Endothelial cell of umbilical vein (primary cell): ENCODE data around the gene ACTR10. TPM values are rescaled to one million over a fixed set of nuclear protein-coding genes. Genes with fewer than 3 reads are reported as not detected.

Source experiments
- BruUV-seq: library from RNA; stranded (reverse); fragments of 400-500 nt; replicated peaks from 2 replicates; lab custom pipeline; 2021; lab: Mats Ljungman, UMichigan
- CTCF ChIA-PET: fragments of 300-600, 350-600 bp; sonication (Branson Sonifier 250); formaldehyde crosslinking; loops from one replicate; lab custom pipeline; 2021; ENCODE audit warnings: antibody characterized with exemption, inconsistent platforms; lab: Charles Lee
- POLR2A ChIA-PET: fragments of 300-600, 350-600 bp; sonication (Branson Sonifier 250); formaldehyde crosslinking; loops from one replicate; lab custom pipeline; 2021; ENCODE audit warnings: antibody characterized with exemption, inconsistent platforms; lab: Charles Lee
- DNase-seq: peaks from one replicate; pipeline ENCODE4 v3.0.0-alpha.2; 2011; ENCODE audit warnings: low read depth, low spot score
- FAIRE-seq: peaks from 2 replicates; lab custom pipeline; 2011; peaks lifted over from hg19 to GRCh38; lab: Jason Lieb, UNC
- H2AFZ ChIP-seq: 2 replicates; pipeline ENCODE4 v1.6.0; 2012; ENCODE audit warnings: low read depth, low read length, control low read depth, inconsistent platforms
- H3K27ac ChIP-seq: 2 replicates; pipeline ENCODE4 v1.5.1; 2011; ENCODE audit warnings: low read depth, mild to moderate bottlenecking, control low read depth, low read length, moderate library complexity; ENCODE audit not compliant: insufficient read depth
- H3K27me3 ChIP-seq, 2 experiments: 2 replicates each; pipeline versions ENCODE4 v1.6.0 to v1.6.1; 2011; ENCODE audit warnings: low read length in 2 of 2, mixed read lengths in 1 of 2; ENCODE audit not compliant: control insufficient read depth in 2 of 2, insufficient read depth in 2 of 2
- H3K36me3 ChIP-seq, 2 experiments: 2 replicates in 1 of 2; 3 replicates in 1 of 2; pipeline ENCODE4 v1.5.1; 2011; ENCODE audit warnings: low read length in 2 of 2, mild to moderate bottlenecking in 1 of 2, moderate library complexity in 1 of 2; ENCODE audit not compliant: control insufficient read depth in 2 of 2, insufficient read depth in 2 of 2; ENCODE audit errors: extremely low read depth in 1 of 2
- H3K4me1 ChIP-seq: 3 replicates; pipeline ENCODE4 v1.5.1; 2011; ENCODE audit warnings: mild to moderate bottlenecking, low read length; ENCODE audit not compliant: control insufficient read depth, insufficient read depth; ENCODE audit errors: extremely low read depth
- H3K4me2 ChIP-seq: 2 replicates; pipeline ENCODE4 v1.6.1; 2011; ENCODE audit warnings: low read length, control low read depth, mixed read lengths; ENCODE audit not compliant: insufficient read depth
- H3K4me3 ChIP-seq, 3 experiments: fragments of 200-600 bp in 1 of 3; sonication (generic), shearing (Covaris generic) in 1 of 3; replicated peaks in 1 of 3; 2 replicates each; pipeline ENCODE4 v1.5.1; 2011 to 2016; ENCODE audit warnings: control low read depth in 3 of 3, low read length in 3 of 3, mild to moderate bottlenecking in 2 of 3, inconsistent platforms in 1 of 3, low read depth in 1 of 3, moderate library complexity in 1 of 3; ENCODE audit not compliant: insufficient read depth in 1 of 3
- H3K79me2 ChIP-seq: 2 replicates; pipeline ENCODE4 v1.6.0; 2012; ENCODE audit warnings: low read length, inconsistent platforms; ENCODE audit not compliant: control insufficient read depth, insufficient read depth
- H3K9ac ChIP-seq: replicated peaks from 2 replicates; pipeline ENCODE3; 2011; ENCODE audit warnings: low read length, control low read depth; ENCODE audit not compliant: insufficient read depth; ENCODE audit errors: extremely low read depth
- H3K9me1 ChIP-seq: replicated peaks from 3 replicates; pipeline ENCODE4 v1.6.0; 2011; ENCODE audit warnings: mild to moderate bottlenecking, low read length; ENCODE audit not compliant: control insufficient read depth, insufficient read depth; ENCODE audit errors: extremely low read depth
- H3K9me3 ChIP-seq: replicated peaks from 2 replicates; pipeline ENCODE4 v1.5.1; 2012; ENCODE audit warnings: low read length, inconsistent platforms; ENCODE audit not compliant: control insufficient read depth, insufficient read depth
- H4K20me1 ChIP-seq: replicated peaks from 2 replicates; pipeline ENCODE3; 2011; ENCODE audit warnings: mild to moderate bottlenecking, low read length; ENCODE audit not compliant: control insufficient read depth, insufficient read depth; ENCODE audit errors: extremely low read depth
- EZH2 ChIP-seq: IDR thresholded peaks from 2 replicates; pipeline ENCODE4 v1.6.1; 2012; ENCODE audit warnings: borderline replicate concordance, low read depth, mild to moderate bottlenecking, moderate library complexity, low read length, inconsistent platforms; ENCODE audit not compliant: severe bottlenecking
- FOS ChIP-seq: IDR thresholded peaks from 2 replicates; pipeline ENCODE4 v1.6.1; 2011; ENCODE audit warnings: mild to moderate bottlenecking, low read length, moderate library complexity, borderline replicate concordance; ENCODE audit not compliant: insufficient read depth
- JUN ChIP-seq: IDR thresholded peaks from 2 replicates; pipeline ENCODE4 v1.6.1; 2011; ENCODE audit warnings: borderline replicate concordance, low read depth; ENCODE audit not compliant: insufficient read length, insufficient read depth
- MYC ChIP-seq: IDR thresholded peaks from one replicate; pipeline ENCODE4 v1.6.1; 2011; ENCODE audit warnings: mild to moderate bottlenecking, low read depth, low read length
- POLR2AphosphoS5 ChIP-seq: IDR thresholded peaks from 2 replicates; pipeline ENCODE4 v1.6.1; 2012; ENCODE audit warnings: low read depth, mild to moderate bottlenecking, control low read depth, low read length, moderate library complexity; ENCODE audit not compliant: insufficient read depth
- dilution Hi-C: fragments of 300-500 bp; cut with MboI; formaldehyde crosslinking; loops from one replicate; pipeline ENCODE4 v1.15.0; 2019; ENCODE audit warnings: low sequenced_read_pairs; ENCODE audit not compliant: extremely low pct_ligation_motif_present
- intact Hi-C: fragments of 100-400 bp; cut with micrococcal nuclease; formaldehyde crosslinking; loops from one replicate; pipeline ENCODE4 v1.10.0; 2022
- polyA plus RNA-seq, 4 experiments: library from polyadenylated mRNA; depleted of rRNA in 3 of 4; stranded (reverse) in 3 of 4; unstranded in 1 of 4; fragments of >200 nt; gene quantifications; 2 replicates each; pipeline versions ENCODE4 v1.2.1 to v1.2.3, GENCODE V29; 2011 to 2012; ENCODE audit warnings: missing spikeins in 1 of 4
- total RNA-seq: library from RNA; stranded (reverse); gene quantifications from 2 replicates; pipeline ENCODE4 v1.2.3, GENCODE V29; 2021
- TF ChIP-seq, protein P1 (sequence below): IDR thresholded peaks from 2 replicates; pipeline ENCODE4 v1.6.1; 2011; ENCODE audit not compliant: insufficient read depth, insufficient read length
- TF ChIP-seq, protein P2 (sequence below), 2 donors: IDR thresholded peaks; 1 replicate in 1 of 2; 2 replicates in 1 of 2; pipeline ENCODE4 v1.5.1; 2011; ENCODE audit warnings: low read length in 2 of 2, mild to moderate bottlenecking in 2 of 2, moderate library complexity in 2 of 2, control low read depth in 1 of 2, inconsistent platforms in 1 of 2, low read depth in 1 of 2; ENCODE audit not compliant: insufficient read depth in 1 of 2; ENCODE audit errors: extremely low read depth in 1 of 2

The ACTR10 gene
- total and polyA plus RNA-seq, 2 donors (not counting 3 experiments of a cell fraction or from before 2014, with no cell fraction given): 28.6 to 67.3 TPM

DNA sequence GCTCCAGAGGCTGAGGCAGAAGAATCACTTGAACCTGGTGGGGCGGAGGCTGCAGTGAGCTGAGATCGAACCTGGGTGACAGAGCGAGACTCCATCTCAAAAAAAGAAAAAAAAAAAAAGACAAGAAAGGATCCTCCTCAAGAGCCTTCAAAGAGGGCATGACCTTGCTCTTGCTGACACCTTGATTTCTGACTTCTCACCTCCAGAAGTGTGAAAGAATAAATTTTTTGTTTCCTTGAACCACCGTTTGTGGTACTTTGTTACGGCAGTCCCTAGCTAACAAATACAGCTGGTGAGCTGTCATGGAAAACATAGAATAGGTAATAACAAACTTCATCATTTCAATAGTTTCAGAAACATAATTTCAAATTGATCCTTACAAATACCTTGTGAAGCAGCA, 1.9 kb upstream of the ACTR10 start:
- Histone ChIP-seq H3K9me1 (no peaks in the 10 kb centered on the region), H3K4me2 (no peak overlapping the region), H3K4me3 (no peak overlapping the region), H4K20me1 (no peaks in the 10 kb centered on the region), H3K79me2 (peaks cover 22% of the 10 kb centered on the region), H3K27ac (no peak overlapping the region), H3K9ac (no peak overlapping the region), H3K36me3 (no peaks in the 10 kb centered on the region), H2AFZ (no peak overlapping the region), H3K9me3 (no peaks in the 10 kb centered on the region), H3K4me1 (peaks cover 20% of the 10 kb centered on the region), H3K27me3 (peaks cover 6 to 9% of the 10 kb centered on the region in 2 experiments)
- intact Hi-C loops (no loop called here), dilution Hi-C loops (no loop called here)
- no TSS peak for BruUV-seq
- CTCF ChIA-PET: interaction anchor here (2.0 kb wide), 1 partner anchor 90 kb away, joined by 9 read pairs; no protein-coding TSS in a partner anchor
- DNase-seq (no peak), FAIRE-seq (no peak)
- POLR2A ChIA-PET: no interaction called here
- TF ChIP-seq POLR2AphosphoS5 (no peak), EZH2 (no peak), MYC (no peak), JUN (no peak), FOS (no peak)
- TF ChIP-seq, protein P1, sequence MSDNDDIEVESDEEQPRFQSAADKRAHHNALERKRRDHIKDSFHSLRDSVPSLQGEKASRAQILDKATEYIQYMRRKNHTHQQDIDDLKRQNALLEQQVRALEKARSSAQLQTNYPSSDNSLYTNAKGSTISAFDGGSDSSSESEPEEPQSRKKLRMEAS: no peak
- TF ChIP-seq, protein P2, sequence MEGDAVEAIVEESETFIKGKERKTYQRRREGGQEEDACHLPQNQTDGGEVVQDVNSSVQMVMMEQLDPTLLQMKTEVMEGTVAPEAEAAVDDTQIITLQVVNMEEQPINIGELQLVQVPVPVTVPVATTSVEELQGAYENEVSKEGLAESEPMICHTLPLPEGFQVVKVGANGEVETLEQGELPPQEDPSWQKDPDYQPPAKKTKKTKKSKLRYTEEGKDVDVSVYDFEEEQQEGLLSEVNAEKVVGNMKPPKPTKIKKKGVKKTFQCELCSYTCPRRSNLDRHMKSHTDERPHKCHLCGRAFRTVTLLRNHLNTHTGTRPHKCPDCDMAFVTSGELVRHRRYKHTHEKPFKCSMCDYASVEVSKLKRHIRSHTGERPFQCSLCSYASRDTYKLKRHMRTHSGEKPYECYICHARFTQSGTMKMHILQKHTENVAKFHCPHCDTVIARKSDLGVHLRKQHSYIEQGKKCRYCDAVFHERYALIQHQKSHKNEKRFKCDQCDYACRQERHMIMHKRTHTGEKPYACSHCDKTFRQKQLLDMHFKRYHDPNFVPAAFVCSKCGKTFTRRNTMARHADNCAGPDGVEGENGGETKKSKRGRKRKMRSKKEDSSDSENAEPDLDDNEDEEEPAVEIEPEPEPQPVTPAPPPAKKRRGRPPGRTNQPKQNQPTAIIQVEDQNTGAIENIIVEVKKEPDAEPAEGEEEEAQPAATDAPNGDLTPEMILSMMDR (IDR thresholded peaks at IDR 0.05; ENCODE audit: extremely low read depth in 1 of 2, insufficient read depth in 1 of 2, low read depth in 1 of 2, low read length in 2 of 2): no peak
